Testis (tissue), 2 donors: ENCODE measurements around the gene RIPOR2.

Source experiments
- CTCF ChIP-seq, 3 experiments: fragments of 450-650 bp in 2 of 3; fragments of 200-600 bp in 1 of 3; sonication (generic) in 1 of 3; IDR thresholded peaks; one replicate each; pipeline ENCODE4 v1.5.1; 2016 to 2019; ENCODE audit warnings: antibody characterized with exemption in 3 of 3, mild to moderate bottlenecking in 2 of 3, moderate library complexity in 1 of 3
- POLR2A ChIP-seq: fragments of 450-650 bp; IDR thresholded peaks from one replicate; pipeline ENCODE4 v1.6.1; 2017; ENCODE audit warnings: antibody characterized with exemption, mild to moderate bottlenecking, moderate library complexity

GRCh38 chr6:24907919-24908649, 27.7 kb downstream of the RIPOR2 start:
- TF ChIP-seq CTCF (IDR thresholded peaks at IDR 0.05) (no peak), POLR2A (no peak)
